NCI-H82 (cell line): Measurements from ENCODE around the gene ANGEL1.
A peak's percentile ranks its signal among the peaks of the same experiment; 100 is the strongest.

ENCODE experiments used
- DNase-seq: peaks from one replicate; lab custom pipeline; 2025; lab: John Stamatoyannopoulos, UW

ANGEL1 gene

GRCh38 chr14:76812422-76813383, at the start of gene ANGEL1:
Gene ANGEL1 (minus strand): TSS chr14:76812882. CDS start chr14:76812827, 55 bp downstream.
- DNase-seq = peak; percentile 95

DNA sequence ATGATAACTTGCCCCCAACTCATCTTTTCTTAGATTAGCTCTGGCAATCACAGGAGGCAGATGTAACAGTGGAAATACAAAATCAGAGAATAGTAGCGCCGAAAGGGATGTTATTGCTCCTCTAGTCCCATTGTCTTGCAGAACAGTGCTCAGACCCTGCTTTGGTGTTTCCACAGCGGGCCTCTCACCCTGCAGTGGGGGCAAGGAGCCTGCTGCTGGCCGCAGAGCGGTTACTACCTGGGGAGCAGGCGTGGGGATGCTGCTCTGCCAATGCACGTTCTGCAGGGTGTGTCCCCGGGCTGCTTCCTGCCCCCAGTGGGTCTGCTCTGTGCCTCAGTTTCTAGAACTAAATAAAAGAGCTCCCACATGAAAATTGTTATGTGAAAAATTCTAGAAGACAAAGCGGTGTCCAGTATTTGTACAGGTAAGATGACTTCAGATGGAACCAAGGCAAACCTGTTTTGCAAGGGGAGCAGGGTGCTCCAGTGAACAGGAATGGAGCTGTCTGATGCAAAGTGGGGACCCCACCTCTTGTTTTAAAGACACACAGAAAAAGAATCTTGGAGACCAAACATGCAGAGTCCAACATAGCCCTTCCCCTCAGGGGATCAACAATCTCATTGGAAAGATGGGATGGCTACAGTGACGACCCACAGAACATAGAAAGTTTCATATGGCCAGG, 49.0 kb upstream of the ANGEL1 start:
- no peak for DNase-seq

DNA sequence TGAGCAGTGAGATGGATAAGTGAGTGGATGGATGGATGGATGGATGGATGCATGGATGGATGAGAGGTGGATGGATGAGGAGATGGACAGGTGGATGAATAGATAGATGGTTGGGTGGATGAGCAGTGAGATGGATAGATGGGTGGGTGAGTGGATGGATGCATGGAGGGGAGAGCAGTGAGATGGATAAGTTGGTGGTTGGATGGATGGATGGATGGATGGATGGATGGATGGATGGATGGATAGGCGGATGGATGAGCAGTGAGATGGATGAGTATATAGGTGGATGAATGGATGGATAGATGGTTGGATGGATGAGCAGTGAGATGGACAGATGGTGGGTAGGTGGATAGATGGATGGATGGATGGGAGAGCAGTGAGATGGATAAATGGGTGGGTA, 44.1 kb upstream of the ANGEL1 start:
- no peak for DNase-seq

DNA sequence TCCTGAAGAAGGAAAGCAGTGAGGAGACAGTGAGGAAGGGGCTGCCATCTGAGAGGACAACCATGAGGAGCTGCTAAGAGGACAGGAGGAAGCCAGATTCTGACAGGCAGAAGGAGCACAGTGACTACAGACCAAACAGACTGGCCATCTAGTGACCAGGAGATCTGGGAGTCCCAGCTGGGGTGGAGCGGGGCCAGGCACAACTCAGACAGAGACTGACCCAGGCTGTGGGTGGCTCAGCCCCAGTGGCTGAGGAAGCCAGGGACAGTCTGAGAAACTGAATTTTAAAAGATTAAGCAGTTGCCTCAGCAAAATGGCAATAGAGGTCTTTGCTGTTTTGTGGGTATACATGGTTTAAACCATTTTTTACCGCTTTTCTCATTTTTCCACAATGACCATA, 42.4 kb upstream of the ANGEL1 start:
- no peak for DNase-seq

- peak; percentile 3 for DNase-seq
Measured at GRCh38 chr14:76848879-76849278, 36.2 kb upstream of the ANGEL1 start.

DNA sequence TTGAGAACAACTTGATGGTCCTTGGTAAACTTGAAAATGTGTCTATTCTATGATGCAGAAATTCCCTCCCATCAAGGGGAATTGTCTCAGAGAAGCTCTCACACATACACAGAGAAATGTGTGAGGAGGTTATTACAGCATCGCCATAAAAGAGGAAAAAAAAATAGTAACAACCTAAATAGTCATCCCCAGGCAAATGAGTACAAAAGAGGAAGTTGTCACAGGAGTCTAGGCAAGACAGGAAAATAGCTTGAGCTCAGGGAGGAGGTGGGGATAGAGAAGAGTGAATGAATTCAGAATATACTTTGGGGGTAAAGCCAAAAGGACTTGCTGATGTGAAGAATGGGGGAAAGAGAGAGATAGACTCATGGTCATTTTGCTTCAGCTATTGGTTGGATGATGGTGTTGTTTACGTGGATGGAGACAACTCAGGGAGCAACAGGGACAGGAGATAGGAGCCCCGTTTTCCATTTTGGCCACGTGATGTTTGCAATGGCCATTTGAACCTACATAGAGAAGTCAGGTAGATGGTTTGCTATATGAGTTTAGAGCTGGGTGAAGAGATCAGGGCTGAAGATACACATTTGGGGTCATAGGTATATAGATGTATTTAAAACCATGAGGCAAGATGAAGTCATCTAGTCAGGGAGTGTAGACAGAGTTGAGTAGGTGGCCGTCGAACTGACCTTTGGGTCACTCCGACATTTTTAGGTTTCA, 33.8 kb upstream of the ANGEL1 start:
- no peak for DNase-seq

GRCh38 chr14:76844223-76844622, 31.5 kb upstream of the ANGEL1 start:
- DNase-seq = peak; percentile 37

DNA sequence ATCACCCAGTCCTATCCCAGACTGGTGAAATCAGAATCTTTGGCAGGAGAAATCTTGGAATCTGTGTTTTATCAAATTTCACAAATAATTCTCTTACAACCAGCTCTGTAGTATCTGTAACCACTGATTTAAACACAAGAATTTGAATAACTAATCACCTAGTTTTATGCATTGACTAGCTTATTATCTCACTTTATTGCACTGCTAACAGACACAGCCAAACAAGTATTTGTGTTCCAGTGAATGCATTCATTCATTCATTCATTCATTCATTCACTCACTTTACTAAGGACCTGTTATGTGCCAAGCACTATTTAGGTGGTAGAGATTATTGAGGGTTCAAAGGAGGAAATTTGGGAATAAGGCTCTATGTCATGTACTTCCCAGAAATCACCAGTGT, 29.7 kb upstream of the ANGEL1 start:
- no peak for DNase-seq

GRCh38 chr14:76837524-76837923, 24.8 kb upstream of the ANGEL1 start:
- DNase-seq = peak; percentile 60

DNA sequence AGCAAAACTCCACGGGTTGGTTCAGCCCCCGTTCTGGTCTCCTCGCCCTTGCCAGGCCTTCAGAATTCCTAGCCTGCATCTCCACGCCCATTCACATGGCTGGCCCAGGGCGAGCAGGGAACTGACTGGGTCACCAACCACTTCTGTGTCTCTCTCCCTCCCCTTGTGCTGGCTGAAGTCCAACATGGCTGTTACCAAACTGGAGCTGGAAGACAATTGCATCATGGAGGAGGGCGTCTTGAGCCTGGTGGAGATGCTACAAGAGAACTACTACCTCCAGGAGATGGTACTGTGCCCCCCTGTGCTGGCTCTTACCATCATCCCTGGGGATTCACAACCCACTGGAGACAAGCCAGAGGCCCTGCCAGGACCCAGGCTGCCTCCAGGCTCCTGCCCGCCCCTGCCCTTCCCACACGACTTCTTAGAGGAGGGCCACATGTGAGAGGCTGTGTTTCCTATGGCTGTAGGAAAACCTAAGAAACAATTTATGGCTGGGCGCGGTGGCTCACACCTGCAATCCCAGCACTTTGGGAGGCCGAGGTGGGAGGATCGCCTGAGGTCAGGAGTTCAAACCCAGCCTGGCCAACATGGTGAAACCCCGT, 23.4 kb upstream of the ANGEL1 start:
- DNase-seq = no peak

DNA sequence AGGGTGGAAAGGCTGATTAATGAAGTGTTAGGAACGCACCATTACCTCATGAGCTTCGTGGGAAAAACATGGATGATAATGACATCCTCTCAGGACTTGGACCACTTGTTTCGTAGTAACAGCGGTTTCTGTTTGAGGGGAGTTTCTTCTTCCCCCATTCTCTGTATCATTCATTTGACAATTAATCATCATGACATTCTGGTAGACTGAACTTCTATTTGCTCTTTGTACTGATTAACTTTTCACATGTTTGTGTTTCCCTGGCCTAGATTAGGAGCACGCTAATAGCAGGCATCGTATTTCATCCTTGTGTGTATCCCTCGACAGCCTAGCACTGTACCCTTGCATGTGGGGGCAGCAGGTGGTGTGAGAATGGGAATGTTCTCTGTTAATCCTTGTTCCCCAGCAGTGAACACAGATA, 21.6 kb upstream of the ANGEL1 start:
- peak; percentile 69 for DNase-seq

- no peak for DNase-seq
Measured at GRCh38 chr14:76833011-76833410, 20.3 kb upstream of the ANGEL1 start.

GRCh38 chr14:76832503-76832988, 19.9 kb upstream of the ANGEL1 start:
- DNase-seq = no peak

- no peak for DNase-seq
Measured at GRCh38 chr14:76830556-76830955, 17.9 kb upstream of the ANGEL1 start.

- DNase-seq = peak; percentile 17
Measured at GRCh38 chr14:76829650-76830421, 17.2 kb upstream of the ANGEL1 start.

- no peak for DNase-seq
Measured at GRCh38 chr14:76829013-76829365, 16.3 kb upstream of the ANGEL1 start.

GRCh38 chr14:76828339-76829012, 15.8 kb upstream of the ANGEL1 start:
- no peak for DNase-seq

DNA sequence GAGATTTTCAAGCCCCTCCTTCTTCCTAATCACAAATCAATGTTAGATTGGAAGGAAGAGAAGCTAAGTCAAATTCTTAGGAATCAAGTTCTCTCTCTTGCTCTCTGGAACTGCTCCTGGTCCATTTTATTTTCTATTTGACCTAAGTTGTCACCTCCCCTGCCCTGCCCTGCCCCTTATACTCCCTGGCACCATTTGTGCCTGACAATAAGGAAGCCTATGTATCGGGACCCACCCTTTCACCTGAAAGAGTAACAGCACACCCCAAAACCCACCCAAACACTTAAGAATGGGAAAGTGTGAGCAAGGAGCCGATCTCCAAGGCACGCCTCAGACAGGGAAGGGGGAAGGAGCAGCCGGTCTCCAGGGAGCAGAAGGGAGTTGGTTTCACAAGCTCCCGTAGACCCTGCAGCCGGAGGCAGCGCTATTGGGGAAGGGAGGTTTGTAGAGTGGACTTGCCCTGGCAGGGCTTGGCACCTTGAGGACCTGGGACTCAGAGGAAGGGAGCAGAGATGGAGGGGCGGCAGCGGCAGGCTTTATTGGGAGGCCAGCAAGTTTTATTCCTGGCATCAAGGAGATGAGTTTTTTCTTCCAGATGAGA, 15.1 kb upstream of the ANGEL1 start:
- DNase-seq = no peak

DNA sequence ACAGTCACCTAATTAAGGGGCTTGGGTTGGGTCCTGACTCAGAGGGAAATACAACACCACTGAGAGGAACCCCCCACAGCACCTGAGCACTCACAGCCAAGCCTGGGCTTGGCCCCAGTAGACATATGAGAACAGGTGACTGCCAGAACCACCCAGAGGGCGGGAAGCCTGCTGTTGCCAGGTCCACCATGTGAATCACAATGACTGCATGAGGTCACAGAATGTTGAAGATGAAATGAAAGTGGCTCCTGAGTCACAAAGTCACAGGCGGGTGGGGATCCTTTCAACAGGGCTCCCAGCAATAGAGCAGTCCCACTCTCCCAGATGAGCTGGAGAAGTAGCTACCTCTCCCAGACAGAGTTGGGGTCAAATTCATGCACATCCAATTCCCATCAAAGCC, 13.4 kb upstream of the ANGEL1 start, which contains the start of gene LRRC74A:
Gene LRRC74A (plus strand): TSS at position 287 of the 400 bp plus-strand sequence. CDS start 290 bp downstream, outside the sequence.
- DNase-seq = no peak

DNA sequence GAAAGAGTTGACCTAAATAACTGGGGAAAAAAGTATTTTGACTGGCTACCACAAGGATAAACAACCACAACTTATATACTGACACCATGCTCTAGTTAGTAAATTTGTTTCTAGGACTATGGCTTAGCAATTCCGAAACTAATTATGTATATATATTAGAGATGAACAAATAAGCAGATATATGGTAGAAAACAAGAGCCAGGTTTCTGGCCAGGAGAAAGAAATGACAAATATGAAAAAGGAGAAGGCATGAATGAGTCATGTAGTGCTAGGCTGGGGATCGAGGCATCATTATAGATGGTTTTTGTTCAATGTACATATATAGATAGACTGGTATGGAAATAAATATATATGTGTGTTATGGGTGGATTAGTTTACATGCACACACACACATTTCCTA, 8.0 kb upstream of the ANGEL1 start:
- no peak for DNase-seq
